Lower leg skin (tissue), 4 donors: ENCODE results near the gene UBA52. TPM values are rescaled to one million over a fixed set of nuclear protein-coding genes. Genes with fewer than 3 reads are reported as not detected.

ENCODE experiments used
- DNase-seq, 2 donors: peaks; one replicate each; pipeline ENCODE4 v3.0.0-alpha.2; 2019; ENCODE audit warnings: low spot score in 2 of 2
- H3K4me3 ChIP-seq: fragments of 200-600 bp; sonication (generic); 2 replicates; pipeline ENCODE4 v1.5.1; 2017; ENCODE audit warnings: mild to moderate bottlenecking, low read depth; ENCODE audit not compliant: poor library complexity, severe bottlenecking
- CTCF ChIP-seq, 3 donors: fragments of 450-650 bp; IDR thresholded peaks; one replicate each; pipeline ENCODE4 v1.5.1; 2016; ENCODE audit warnings: antibody characterized with exemption in 3 of 3, mild to moderate bottlenecking in 3 of 3, moderate library complexity in 2 of 3
- POLR2A ChIP-seq, 2 donors: fragments of 450-650 bp; IDR thresholded peaks; one replicate each; pipeline ENCODE4 v1.6.1; 2016 to 2017; ENCODE audit warnings: antibody characterized with exemption in 2 of 2, mild to moderate bottlenecking in 1 of 2, moderate library complexity in 1 of 2
- WGBS, 2 donors: methylation state at CpG; one replicate each; pipeline ENCODE4 v1.1.5; 2018; 5-methylcytosine and 5-hydroxymethylcytosine counted together
- intact Hi-C: fragments of 100-400 bp; cut with DNase I; formaldehyde crosslinking; loops from one replicate; pipeline ENCODE4 v1.15.0; 2023; ENCODE audit warnings: low total_unique reads
- total RNA-seq, 4 donors: library from RNA; depleted of rRNA; stranded (reverse); fragments of >200 nt; gene quantifications; one replicate each; pipeline ENCODE4 v1.1.0, GENCODE V29; 2016

UBA52 gene
- total RNA-seq, 4 donors from 2014 or later = 625 to 1,001 (median 848) TPM

DNA sequence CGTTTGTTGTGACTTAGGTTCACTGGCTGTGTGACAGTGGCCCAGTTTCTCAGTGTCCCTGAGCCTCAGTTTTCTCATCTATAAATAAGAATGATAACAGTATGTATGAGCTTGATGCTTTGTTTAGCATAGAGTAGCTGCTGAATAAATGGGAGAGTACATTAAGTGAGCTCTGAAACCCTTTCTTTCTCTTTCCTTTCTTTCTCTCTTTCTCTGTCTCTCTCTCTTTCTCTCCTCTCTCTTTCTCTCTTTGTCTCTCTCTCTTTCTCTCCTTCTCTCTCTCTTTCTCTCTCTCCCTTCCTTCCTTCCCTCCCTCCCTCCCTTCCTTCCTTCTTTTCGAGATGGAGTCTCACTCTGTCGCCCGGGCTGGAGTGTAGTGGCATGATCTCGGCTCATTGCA, 12.0 kb upstream of the UBA52 start:
- intact Hi-C loops = no loop called here
- 56 to 66% methylated on average over 5 of the region's 5 CpGs for WGBS, 2 donors
- TF ChIP-seq POLR2A (IDR thresholded peaks at IDR 0.05) (no peak), CTCF (IDR thresholded peaks at IDR 0.05) (no peak)
- no peak overlapping the region for H3K4me3 ChIP-seq
- no peak for DNase-seq

- intact Hi-C loops = no loop called here
- no peak overlapping the region for H3K4me3 ChIP-seq
- WGBS, 2 donors = 60 to 62% methylated on average over 14 of the region's 14 CpGs
- DNase-seq = no peak
- no peak for TF ChIP-seq POLR2A (IDR thresholded peaks at IDR 0.05)
- TF ChIP-seq CTCF (IDR thresholded peaks at IDR 0.05) = no peak
These were observed 9.6 kb upstream of the UBA52 start for GRCh38 chr19:18562086-18562485.

- DNase-seq = no peak
- intact Hi-C loops = no loop called here
- WGBS, 2 donors = 87 to 95% methylated on average over 8 of the region's 8 CpGs
- TF ChIP-seq CTCF (IDR thresholded peaks at IDR 0.05) = no peak
- no peak for TF ChIP-seq POLR2A (IDR thresholded peaks at IDR 0.05)
- no peak overlapping the region for H3K4me3 ChIP-seq
These were observed 4.7 kb upstream of the UBA52 start for GRCh38 chr19:18566953-18567352.

- DNase-seq = no peak
- TF ChIP-seq CTCF (IDR thresholded peaks at IDR 0.05) (no peak), POLR2A (IDR thresholded peaks at IDR 0.05) (no peak)
- intact Hi-C loops = no loop called here
- 91 to 93% methylated on average over 15 of the region's 15 CpGs for WGBS, 2 donors
- H3K4me3 ChIP-seq = no peak overlapping the region
These were observed 3.3 kb upstream of the UBA52 start for GRCh38 chr19:18568367-18568766.

GRCh38 chr19:18574691-18575291, 3.1 kb downstream of the UBA52 start:
- WGBS, 2 donors = 91 to 92% methylated on average over 18 of the region's 18 CpGs
- intact Hi-C loops = loop anchor here (10.0 kb wide), 1 partner anchor 110 kb away; no protein-coding TSS in a partner anchor
- no peak overlapping the region for H3K4me3 ChIP-seq
- DNase-seq = no peak
- no peak for TF ChIP-seq CTCF (IDR thresholded peaks at IDR 0.05)
- TF ChIP-seq POLR2A (IDR thresholded peaks at IDR 0.05) = no peak

- H3K4me3 ChIP-seq = no peak overlapping the region
- 82 to 93% methylated on average over 8 of the region's 8 CpGs for WGBS, 2 donors
- DNase-seq = no peak
- TF ChIP-seq CTCF (IDR thresholded peaks at IDR 0.05) (no peak), POLR2A (IDR thresholded peaks at IDR 0.05) (no peak)
- intact Hi-C loops = loop anchor here (10.0 kb wide), 1 partner anchor 112 kb away; no protein-coding TSS in a partner anchor
These were observed 4.7 kb downstream of the UBA52 start for GRCh38 chr19:18576383-18576782.
